ENCODE results near the gene ARPP19.

- no peak for TF ChIP-seq CTCF (IDR thresholded peaks at IDR 0.05; ENCODE audit: poor library complexity, severe bottlenecking)
- TF ChIP-seq REST (IDR thresholded peaks at IDR 0.05; ENCODE audit: borderline replicate concordance), result no peak
- TF ChIP-seq EZH2 (IDR thresholded peaks at IDR 0.05; ENCODE audit: borderline replicate concordance, insufficient read depth, low read length, poor library complexity, severe bottlenecking), result no peak
- TF ChIP-seq EP300 (conservative IDR thresholded peaks at IDR 0.05; ENCODE audit: poor library complexity, severe bottlenecking), result no peak
- TF ChIP-seq MXI1 (conservative IDR thresholded peaks at IDR 0.05; ENCODE audit: poor library complexity, severe bottlenecking), result no peak
Measured at GRCh38 chr15:52523647-52524046, 45.2 kb downstream of the ARPP19 start.
